HG03354 (cell line): Measurements from ENCODE around the gene LDLRAD3.

ENCODE experiments used
- ATAC-seq: cut with Tn5 transposase; IDR thresholded peaks from one replicate; pipeline ENCODE4 v1.9.1; 2021; ENCODE audit warnings: mild to moderate bottlenecking; ENCODE audit not compliant: unreplicated experiment, poor library complexity, severe bottlenecking

Gene LDLRAD3

DNA sequence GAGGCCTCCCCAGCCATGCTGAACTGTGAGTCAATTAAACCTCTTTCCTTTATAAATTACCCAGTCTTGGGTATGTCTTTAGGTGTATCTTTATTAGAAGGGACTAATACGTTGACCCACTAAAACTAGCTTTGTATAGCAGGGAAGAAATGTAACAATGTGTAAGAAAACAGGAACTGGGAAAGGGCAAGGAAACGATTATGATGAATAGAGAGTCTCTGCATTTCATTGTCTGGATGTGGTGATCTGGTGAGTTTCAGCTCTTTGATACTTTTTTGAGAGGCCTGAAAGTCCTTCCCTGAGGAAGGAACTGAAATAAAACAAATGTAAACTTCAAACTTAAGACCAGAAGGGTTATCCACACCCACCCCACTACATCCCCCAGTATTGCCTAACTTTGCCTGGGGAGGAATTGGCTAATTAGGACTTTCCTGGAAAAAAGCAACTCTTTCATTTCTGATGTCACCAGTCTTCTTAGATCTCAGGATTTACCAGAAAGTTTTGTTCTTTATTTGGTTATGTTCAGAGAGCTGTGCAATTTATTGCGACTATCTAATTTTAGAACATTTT lies 119.0 kb downstream of the LDLRAD3 start:
- ATAC-seq = no peak

DNA sequence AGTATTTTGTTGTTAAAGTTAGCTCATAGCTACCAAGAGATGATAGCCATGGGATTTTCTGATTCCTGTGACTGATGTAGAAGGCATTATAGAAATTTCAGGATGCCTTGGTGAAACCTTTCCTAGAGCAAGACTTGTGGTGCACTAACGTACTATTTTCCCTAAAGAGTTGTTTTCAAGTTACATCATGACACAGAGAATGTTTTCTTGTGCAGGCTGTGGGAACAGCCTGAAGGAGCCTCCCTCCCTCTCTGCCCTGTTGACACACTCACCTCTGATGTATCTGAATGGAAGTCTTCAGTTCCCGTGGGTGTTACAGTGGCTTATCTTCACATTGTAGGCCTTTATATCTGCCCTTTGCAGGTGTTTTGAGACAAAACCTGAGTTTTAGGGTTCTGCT lies 121.6 kb downstream of the LDLRAD3 start:
- ATAC-seq = no peak

DNA sequence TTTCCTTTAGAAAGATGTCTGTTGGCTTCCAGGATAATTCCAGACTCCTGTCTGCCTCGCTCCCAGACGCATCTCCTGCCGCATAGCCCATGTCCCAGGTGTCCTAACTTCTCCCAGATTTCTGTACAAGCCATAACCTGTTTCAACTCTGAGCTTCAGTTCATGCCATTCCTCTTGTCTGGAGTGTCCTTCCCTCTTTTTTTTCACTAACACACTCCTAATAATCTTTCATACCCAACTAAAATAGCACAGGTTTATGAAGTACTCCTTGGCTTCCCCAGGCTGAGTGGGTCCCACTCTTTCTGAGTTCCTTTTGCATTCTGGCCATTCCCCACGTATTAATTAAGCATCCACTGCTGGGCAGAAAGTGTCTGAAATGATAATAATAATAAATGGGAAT lies 123.0 kb downstream of the LDLRAD3 start:
- no peak for ATAC-seq

- no peak for ATAC-seq
Measured at GRCh38 chr11:36069576-36070212, 125.8 kb downstream of the LDLRAD3 start.

GRCh38 chr11:36070213-36070953 lies 126.5 kb downstream of the LDLRAD3 start:
- no peak for ATAC-seq

DNA sequence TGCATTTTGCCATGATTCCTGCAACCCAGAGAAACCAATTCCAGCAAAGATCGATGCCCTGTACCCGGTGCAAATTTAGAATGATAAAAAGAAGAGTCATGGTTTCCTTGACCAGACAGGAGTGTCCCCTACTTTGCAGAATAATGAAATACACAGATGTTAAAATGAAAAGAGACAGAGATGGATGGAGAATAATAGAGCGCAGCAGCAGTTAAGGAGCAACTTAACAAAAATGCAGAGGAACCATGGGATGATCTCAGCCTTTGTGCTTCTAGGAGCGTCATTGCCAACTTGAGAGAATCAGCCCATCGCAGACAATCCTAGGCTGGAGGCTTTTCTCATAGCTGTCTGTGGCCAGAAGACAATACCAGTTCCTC lies 127.1 kb downstream of the LDLRAD3 start:
- no peak for ATAC-seq

DNA sequence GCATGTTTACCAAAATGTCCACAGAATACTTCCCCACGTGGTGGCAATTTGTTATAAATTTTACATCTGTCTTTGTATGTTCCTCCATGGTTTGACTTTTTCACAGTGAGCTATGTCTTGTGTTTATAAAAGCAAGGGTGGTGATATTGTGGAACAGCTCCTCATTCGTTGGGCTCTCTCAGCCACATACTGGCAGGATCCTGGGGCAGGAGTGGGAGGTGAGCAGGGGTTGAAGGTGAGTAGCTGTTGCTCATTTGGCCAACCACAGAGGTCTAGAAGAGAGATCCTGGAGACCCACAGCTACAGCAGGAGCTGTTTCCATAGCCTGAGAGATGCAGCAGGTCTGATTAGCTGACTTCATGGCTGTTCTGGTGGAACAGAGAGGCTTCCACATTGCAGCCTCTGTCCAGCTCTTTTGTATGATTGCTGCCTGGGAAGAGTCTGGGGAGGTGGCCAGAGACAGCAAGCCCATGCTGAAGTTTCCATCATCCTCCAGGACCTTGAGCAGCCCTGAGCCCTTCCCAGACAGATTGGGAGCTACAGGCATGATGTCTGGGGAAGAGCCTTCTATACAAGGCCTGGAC lies 128.1 kb downstream of the LDLRAD3 start:
- ATAC-seq = no peak

DNA sequence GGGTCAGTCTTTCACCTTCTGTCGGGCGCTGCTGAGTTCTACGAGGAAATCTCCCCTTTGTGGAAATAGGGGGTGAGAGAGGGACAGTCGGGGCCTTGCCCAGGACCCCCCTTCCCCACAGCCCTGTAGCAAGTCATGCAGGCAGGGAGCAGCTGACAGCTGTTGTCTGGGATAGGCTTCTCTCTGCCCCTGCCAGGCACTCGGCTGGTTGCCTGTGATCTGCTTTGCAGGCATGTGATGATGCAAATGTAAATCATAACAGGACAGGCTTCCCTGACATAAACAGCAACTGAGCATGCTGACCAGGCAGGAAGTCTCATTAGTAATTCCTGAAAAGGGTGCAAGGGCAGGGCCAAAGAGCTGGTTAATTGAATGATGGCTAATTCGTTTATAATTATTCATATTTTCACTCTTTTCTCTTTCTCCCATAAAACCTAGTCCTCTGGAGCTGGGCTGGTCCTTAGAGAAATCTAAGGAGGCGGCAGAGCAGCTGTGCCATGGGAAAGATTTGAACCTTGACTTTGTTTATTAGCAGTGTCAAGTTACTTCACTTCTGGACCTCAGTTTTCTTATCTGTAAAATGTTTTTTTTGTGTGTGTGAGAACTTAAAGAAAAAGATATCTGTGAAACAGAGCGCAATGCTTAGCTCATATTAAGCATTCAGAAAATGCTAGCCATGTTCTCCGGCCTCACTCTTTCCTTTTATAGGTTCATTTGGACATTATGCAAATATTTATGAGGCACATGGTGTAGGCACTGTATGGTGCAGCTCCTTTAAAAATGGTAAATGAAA lies 129.7 kb downstream of the LDLRAD3 start:
- ATAC-seq = no peak

DNA sequence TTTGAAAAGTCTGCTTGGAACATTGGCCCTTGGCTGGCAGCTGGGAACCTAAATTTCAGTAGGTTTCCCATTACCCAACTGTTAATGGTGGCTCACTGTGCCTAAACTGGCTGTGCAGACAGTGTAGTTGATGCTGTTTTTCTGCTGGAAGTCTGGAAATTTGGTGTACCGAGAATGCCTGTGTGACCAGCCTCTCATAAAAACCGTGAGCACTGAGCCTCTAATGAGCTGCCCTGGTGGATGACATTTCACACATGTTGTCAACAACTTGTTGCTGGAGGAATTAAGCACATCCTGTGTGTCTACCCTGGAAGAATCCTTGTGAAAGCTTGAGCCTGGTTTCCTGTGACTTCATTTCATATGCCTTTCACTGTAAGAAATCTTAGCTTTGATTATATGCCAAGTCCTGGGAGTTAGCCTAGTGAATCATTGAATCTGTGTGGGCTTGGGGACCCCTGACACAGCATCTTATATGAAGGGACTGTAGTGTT lies 131.1 kb downstream of the LDLRAD3 start:
- ATAC-seq = no peak

- ATAC-seq = no peak
Measured at GRCh38 chr11:36077368-36077767, 133.5 kb downstream of the LDLRAD3 start.

DNA sequence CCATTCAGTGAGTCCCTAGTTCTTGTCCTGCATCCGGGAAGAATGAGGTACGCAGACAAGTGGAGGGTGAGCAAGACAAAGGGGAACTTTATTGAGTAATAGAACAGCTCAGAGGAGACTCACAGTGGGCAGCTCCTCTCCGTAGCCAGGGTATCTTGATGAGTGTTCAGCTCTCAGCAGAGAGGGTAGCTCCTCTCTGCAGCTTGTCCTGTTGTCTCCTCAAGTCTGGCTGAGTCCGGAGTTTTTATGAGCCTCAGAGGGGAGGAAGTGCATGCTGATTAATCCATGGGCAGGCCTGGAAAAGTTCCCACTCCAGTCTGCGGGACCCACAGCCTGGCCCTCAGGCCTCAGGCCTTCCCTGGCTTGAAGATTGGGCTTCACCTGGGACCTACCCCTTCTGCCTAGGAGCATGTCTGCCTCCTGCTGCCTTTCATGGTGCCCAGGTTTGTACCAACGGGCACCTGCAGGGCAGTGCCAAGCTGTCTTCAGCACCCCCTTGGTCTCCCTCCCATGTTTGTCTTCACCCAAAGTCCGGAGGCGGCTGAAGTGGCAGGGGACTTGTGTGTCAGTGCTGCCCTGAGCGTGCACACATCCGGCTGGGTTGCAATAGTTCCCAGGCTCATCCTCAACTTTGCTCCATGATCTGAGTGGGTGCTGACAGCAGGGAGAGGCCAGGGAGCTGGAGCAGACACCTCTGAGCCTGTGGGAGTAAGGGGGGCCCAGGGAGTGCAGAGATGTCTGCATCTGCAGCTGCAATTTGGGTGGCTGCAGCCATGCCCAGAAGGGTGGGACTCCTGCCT lies 134.2 kb downstream of the LDLRAD3 start:
- ATAC-seq = no peak

DNA sequence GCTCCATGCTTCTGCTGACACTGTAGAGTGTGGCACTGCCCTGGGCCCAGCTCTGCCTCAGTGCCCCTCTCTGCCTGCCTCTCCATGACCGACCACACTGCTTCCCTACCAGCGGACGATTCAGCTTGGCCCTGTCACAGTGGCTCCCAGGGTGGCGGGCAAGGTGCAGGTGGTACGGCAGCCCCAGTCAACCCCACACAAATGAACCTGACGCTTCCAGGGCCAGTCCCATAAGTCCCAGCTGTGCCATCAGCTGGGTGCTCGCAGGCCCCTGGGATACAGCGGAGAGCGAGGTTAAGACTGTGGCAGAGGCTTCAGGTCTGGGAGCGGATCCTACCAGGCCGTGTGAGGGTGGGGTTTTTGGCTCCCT lies 134.8 kb downstream of the LDLRAD3 start:
- no peak for ATAC-seq

GRCh38 chr11:36079878-36080675 lies 136.2 kb downstream of the LDLRAD3 start:
- ATAC-seq = no peak

GRCh38 chr11:36081274-36081945 lies 137.5 kb downstream of the LDLRAD3 start:
- ATAC-seq = no peak

GRCh38 chr11:36086366-36086765 lies 142.5 kb downstream of the LDLRAD3 start:
- ATAC-seq = no peak

DNA sequence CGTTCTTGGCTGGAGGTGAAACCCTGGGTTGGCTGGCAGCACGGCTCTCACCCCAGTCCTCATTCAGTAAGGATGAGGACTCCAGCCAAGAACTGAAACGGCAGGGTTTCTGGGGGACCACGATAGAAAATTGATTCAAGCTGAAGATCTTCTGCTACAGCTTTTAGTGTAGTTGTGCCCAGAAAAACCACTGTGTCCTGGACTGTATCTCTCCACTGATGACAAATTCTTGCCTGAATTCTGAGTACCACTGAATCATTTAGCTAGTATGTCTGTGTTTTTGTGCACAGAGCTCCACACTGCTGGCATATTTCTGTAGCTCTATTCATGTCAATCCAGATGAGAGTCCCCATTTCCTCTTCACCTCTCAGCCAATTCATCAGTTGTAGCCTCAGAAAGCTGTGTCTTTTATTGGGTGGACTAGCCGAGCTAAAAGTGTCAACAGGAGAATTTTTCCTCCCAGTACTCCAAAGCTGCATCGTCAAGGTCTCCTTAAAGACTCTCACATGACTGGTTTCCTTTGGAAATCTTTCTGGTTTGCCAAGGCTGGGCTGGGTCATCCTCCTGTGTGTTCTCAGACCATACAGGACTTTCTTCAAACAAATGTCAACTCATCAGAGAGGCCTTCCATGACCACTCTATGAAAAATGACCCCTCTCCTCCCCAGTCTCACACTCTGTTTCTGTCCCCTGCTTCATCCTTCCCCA lies 144.6 kb downstream of the LDLRAD3 start:
- ATAC-seq = no peak

GRCh38 chr11:36089920-36090319 lies 146.1 kb downstream of the LDLRAD3 start:
- ATAC-seq = no peak
